ENCODE results near the gene PACSIN3. TPM values are rescaled to one million over a fixed set of nuclear protein-coding genes. Genes with fewer than 3 reads are reported as not detected.

PACSIN3 gene
- total RNA-seq, 1 donor from 2014 or later, result 28.6 TPM

GRCh38 chr11:47171061-47171838, 15.0 kb downstream of the PACSIN3 start:
- Histone ChIP-seq H3K9me3 (no peaks in the 10 kb centered on the region), H3K36me3 (peaks cover 91% of the 10 kb centered on the region), H3K27me3 (ENCODE audit: low read depth) (no peaks in the 10 kb centered on the region), H3K4me3 (no peak overlapping the region), H3K4me1 (peaks cover 27% of the 10 kb centered on the region), H3K27ac (no peak overlapping the region)
- DNase-seq, result no peak
- intact Hi-C loops (cut with DNase I), result no loop called here
- no peak for TF ChIP-seq CTCF (IDR thresholded peaks at IDR 0.05)
- no peak for ATAC-seq

DNA sequence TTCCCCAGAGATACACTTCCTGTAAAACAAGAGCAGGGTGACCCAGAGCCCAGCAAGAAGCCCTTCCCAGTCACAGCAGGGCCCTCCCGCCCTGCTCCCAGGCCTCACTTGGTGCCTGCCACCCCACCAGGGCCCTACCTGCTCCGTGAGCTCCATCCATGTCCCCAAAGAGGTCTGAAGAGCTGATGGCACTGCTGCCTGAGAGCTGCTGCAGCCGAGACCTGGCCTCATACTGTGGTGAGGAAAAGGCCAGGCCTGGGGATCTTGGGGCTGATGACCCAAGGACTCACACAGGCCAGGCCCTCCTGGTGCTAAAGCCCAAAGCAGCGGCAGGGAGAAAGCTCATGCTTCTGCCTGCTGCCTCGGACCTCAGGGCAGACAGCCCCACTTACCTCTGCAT, 19.9 kb downstream of the PACSIN3 start:
- intact Hi-C loops (cut with DNase I), result no loop called here
- no peaks in the 10 kb centered on the region for H3K4me1 ChIP-seq
- no peaks in the 10 kb centered on the region for H3K27me3 ChIP-seq (ENCODE audit: low read depth)
- no peak overlapping the region for H3K27ac ChIP-seq
- H3K36me3 ChIP-seq, result peaks cover 85% of the 10 kb centered on the region
- H3K4me3 ChIP-seq, result no peak overlapping the region
- H3K9me3 ChIP-seq, result no peaks in the 10 kb centered on the region
- no peak for TF ChIP-seq CTCF (IDR thresholded peaks at IDR 0.05)
- no peak for ATAC-seq
- no peak for DNase-seq

DNA sequence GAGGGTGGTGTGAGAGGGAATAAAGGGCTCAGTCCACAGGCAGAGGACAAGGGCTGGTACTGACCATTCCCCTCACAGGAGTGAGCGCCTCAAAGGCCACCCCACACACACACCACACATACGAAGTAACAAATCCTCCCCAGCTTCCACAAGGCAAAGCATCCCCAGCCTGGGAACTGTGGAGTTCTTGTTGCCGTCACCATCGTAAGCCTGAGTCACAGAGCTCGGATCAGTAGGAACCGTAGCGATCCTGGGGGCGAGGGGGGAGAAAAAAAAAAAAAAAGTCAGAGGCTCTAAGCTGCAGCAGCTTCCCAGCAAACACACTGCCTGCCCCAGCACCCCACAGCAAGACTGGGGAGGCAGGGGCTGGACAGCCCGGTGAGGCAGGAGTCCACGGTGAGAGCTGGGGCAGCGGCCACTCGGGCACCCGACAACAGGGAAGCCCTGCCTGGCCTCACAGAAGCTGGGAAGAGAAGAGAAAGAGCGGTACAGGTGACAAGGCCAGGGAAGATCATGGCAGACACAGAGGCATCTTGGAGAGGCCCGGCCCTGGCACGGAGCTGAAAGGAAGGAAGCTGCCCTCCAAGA, 20.9 kb downstream of the PACSIN3 start:
- Histone ChIP-seq H3K9me3 (no peaks in the 10 kb centered on the region), H3K27ac (no peak overlapping the region), H3K4me3 (no peak overlapping the region), H3K27me3 (ENCODE audit: low read depth) (no peaks in the 10 kb centered on the region), H3K4me1 (no peaks in the 10 kb centered on the region), H3K36me3 (peaks cover 75% of the 10 kb centered on the region)
- DNase-seq, result no peak
- no peak for ATAC-seq
- intact Hi-C loops (cut with DNase I), result no loop called here
- TF ChIP-seq CTCF (IDR thresholded peaks at IDR 0.05), result no peak

DNA sequence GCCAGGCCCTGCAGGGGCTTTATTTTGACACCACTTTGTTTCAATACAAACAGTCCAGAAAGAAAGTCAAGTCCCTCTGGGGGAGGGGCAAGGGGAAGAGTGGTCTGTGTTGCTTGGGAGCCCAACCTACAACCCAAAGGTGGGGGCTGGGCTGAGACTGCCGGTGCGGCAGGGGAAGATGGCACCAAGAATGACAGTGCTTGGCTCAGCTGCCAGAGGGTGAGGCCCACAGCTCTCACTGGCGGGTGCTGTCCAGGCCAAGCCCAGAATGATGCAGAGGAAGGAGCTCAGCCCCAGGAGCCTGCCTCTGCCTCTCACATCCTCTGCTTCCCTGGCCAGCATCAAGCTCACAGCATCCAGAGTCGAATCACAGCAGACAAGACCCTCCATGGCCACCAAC, 21.9 kb downstream of the PACSIN3 start:
- intact Hi-C loops (cut with DNase I), result no loop called here
- ATAC-seq (no peak), DNase-seq (no peak)
- H3K36me3 ChIP-seq, result peaks cover 65% of the 10 kb centered on the region
- TF ChIP-seq CTCF (IDR thresholded peaks at IDR 0.05), result no peak
- no peaks in the 10 kb centered on the region for H3K4me1 ChIP-seq
- no peaks in the 10 kb centered on the region for H3K9me3 ChIP-seq
- H3K27me3 ChIP-seq (ENCODE audit: low read depth), result no peaks in the 10 kb centered on the region
- no peak overlapping the region for H3K4me3 ChIP-seq
- no peak overlapping the region for H3K27ac ChIP-seq

DNA sequence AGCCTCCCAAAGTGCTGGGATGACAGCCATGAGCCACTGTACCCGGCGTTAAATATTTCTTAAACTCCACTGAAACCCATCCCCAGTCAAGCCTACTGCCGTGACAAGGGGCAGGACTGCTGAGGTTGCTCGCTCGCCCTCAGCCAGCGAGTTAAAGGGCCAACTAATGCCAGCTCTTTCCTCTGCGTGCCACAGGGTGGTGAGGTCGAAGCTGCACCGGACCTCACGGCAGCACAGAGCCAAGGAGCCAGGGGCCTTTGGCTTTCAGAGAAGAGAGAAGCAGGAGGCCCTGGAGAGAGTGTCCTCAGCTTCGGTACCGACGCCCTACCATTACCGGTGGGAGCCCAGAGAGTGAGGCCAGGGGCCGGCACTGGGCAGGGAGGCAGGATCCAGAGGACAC, 22.3 kb downstream of the PACSIN3 start:
- no peak for TF ChIP-seq CTCF (IDR thresholded peaks at IDR 0.05)
- Histone ChIP-seq H3K9me3 (no peaks in the 10 kb centered on the region), H3K27me3 (ENCODE audit: low read depth) (no peaks in the 10 kb centered on the region), H3K4me3 (no peak overlapping the region), H3K4me1 (no peaks in the 10 kb centered on the region), H3K36me3 (peaks cover 61% of the 10 kb centered on the region), H3K27ac (no peak overlapping the region)
- no peak for ATAC-seq
- intact Hi-C loops (cut with DNase I), result no loop called here
- DNase-seq, result no peak

Measured in lower lobe of right lung (tissue), 2 donors.